K562 (cell line): ENCODE measurements around the gene CFAP221. TPM values are rescaled to one million over a fixed set of nuclear protein-coding genes. Genes with fewer than 3 reads are reported as not detected.

ENCODE experiments used
- ATAC-seq: fragments of 200-7000 bp; cut with Tn5 transposase; 3 replicates; pipeline ENCODE4 v1.9.1; 2020; ENCODE audit warnings: moderate library complexity
- BruUV-seq: library from RNA; stranded (reverse); fragments of 400-500 nt; replicated peaks from 2 replicates; lab custom pipeline; 2021; lab: Mats Ljungman, UMichigan
- CTCF ChIA-PET: fragments of 300-600 bp; formaldehyde crosslinking; extraction: SDS; loops from one replicate; lab custom pipeline; 2021; ENCODE audit warnings: low intra/inter-chr PET ratio; lab: Yijun Ruan, JAX
- POLR2A ChIA-PET: fragments of 300-600, 350-650 bp; sonication (Branson Sonifier 250); formaldehyde crosslinking; extraction: SDS; loops from one replicate; lab custom pipeline; 2021; ENCODE audit warnings: antibody characterized with exemption, inconsistent platforms; lab: Yijun Ruan, JAX
- DNase-seq, 4 experiments: peaks; one replicate each; pipeline versions ENCODE4 v3.0.0 to v3.0.0-alpha.2; 2011 to 2018; ENCODE audit warnings: low spot score in 3 of 4, mixed read lengths in 3 of 4; ENCODE audit errors: extremely low read depth in 1 of 4
- FAIRE-seq: peaks from 2 replicates; lab custom pipeline; 2011; peaks lifted over from hg19 to GRCh38; lab: Jason Lieb, UNC
- H2AFZ ChIP-seq: 2 replicates; pipeline ENCODE4 v1.6.0; 2011; ENCODE audit warnings: low read depth, low read length, control low read depth, inconsistent platforms
- H3K27ac ChIP-seq: fragments of 200-600 bp; 3 replicates; pipeline ENCODE4 v1.8.0; 2011; ENCODE audit warnings: low read depth, mild to moderate bottlenecking, control low read depth, inconsistent platforms, low read length, moderate library complexity, mixed read lengths; ENCODE audit errors: extremely low read depth
- H3K27me3 ChIP-seq, 2 experiments: fragments of 300-600 bp in 1 of 2; 2 replicates in 1 of 2; 3 replicates in 1 of 2; pipeline versions ENCODE4 v1.6.0 to v1.8.0; 2011; ENCODE audit warnings: inconsistent platforms in 2 of 2, low read length in 2 of 2, mild to moderate bottlenecking in 1 of 2, mixed read lengths in 1 of 2, moderate library complexity in 1 of 2; ENCODE audit not compliant: control insufficient read depth in 2 of 2, insufficient read depth in 2 of 2
- H3K36me3 ChIP-seq: fragments of 300-600 bp; 3 replicates; pipeline ENCODE4 v1.8.0; 2011; ENCODE audit warnings: mild to moderate bottlenecking, low read length, inconsistent platforms; ENCODE audit not compliant: control insufficient read depth, insufficient read depth
- H3K4me1 ChIP-seq, 2 experiments: fragments of 200-600 bp in 1 of 2; replicated peaks in 1 of 2; 2 replicates in 1 of 2; 3 replicates in 1 of 2; pipeline versions ENCODE4 v1.5.1 to v1.8.0; 2011; ENCODE audit warnings: inconsistent platforms in 2 of 2, low read length in 2 of 2, mild to moderate bottlenecking in 1 of 2, mixed read lengths in 1 of 2, moderate library complexity in 1 of 2; ENCODE audit not compliant: control insufficient read depth in 2 of 2, insufficient read depth in 2 of 2
- H3K4me2 ChIP-seq: 2 replicates; pipeline ENCODE4 v1.6.1; 2011; ENCODE audit warnings: low read length, control low read depth, inconsistent platforms, mixed read lengths; ENCODE audit not compliant: insufficient read depth
- H3K4me3 ChIP-seq: fragments of 200-600 bp; sonication (generic), shearing (Covaris generic); 2 replicates; pipeline ENCODE4 v1.5.1; 2016; ENCODE audit warnings: control low read depth, inconsistent platforms
- H3K79me2 ChIP-seq: fragments of 200-600 bp; 3 replicates; pipeline ENCODE4 v1.8.0; 2011; ENCODE audit warnings: low read length, inconsistent platforms; ENCODE audit not compliant: control insufficient read depth, insufficient read depth
- H3K9ac ChIP-seq, 2 experiments: 2 replicates each; pipeline versions ENCODE4 v1.6.0 to v1.6.1; 2011; ENCODE audit warnings: low read depth in 2 of 2, low read length in 2 of 2, control low read depth in 1 of 2, inconsistent platforms in 1 of 2, mild to moderate bottlenecking in 1 of 2, mixed read lengths in 1 of 2; ENCODE audit not compliant: insufficient read depth in 1 of 2
- H3K9me1 ChIP-seq: one replicate; pipeline ENCODE4 v1.6.0; 2011; ENCODE audit warnings: inconsistent platforms, mild to moderate bottlenecking, low read length, moderate library complexity; ENCODE audit not compliant: control insufficient read depth, insufficient read depth
- H3K9me3 ChIP-seq: replicated peaks from 2 replicates; pipeline ENCODE4 v1.5.1; 2011; ENCODE audit warnings: low read depth, low read length, inconsistent platforms; ENCODE audit not compliant: control insufficient read depth, insufficient read depth
- H4K20me1 ChIP-seq: replicated peaks from 2 replicates; pipeline ENCODE4 v1.6.1; 2011; ENCODE audit warnings: low read length, inconsistent platforms, mixed read lengths; ENCODE audit not compliant: control insufficient read depth, insufficient read depth
- ADNP ChIP-seq: fragments of 200-800 bp; sonication (Bioruptor generic); IDR thresholded peaks from 2 replicates; pipeline ENCODE4 v1.6.1; 2016; ENCODE audit warnings: missing genetic modification characterization, missing compliant biosample characterization
- CBFB ChIP-seq: sonication (generic); formaldehyde crosslinking; IDR thresholded peaks from 2 replicates; pipeline ENCODE4 v1.4.0; 2020; ENCODE audit warnings: mild to moderate bottlenecking, missing genetic modification reagents
- CBX3 ChIP-seq, 2 experiments: IDR thresholded peaks; 1 replicate in 1 of 2; 2 replicates in 1 of 2; pipeline ENCODE4 v1.6.1; 2012; ENCODE audit warnings: inconsistent platforms in 2 of 2, low read length in 2 of 2, borderline replicate concordance in 1 of 2, control low read depth in 1 of 2
- EP400 ChIP-seq: fragments of 450-650 bp; IDR thresholded peaks from 2 replicates; pipeline ENCODE4 v1.6.1; 2017; ENCODE audit warnings: antibody characterized with exemption, mild to moderate bottlenecking, moderate library complexity
- JUND ChIP-seq, 2 experiments: IDR thresholded peaks; 2 replicates in 1 of 2; 3 replicates in 1 of 2; pipeline ENCODE4 v1.6.1; 2011; ENCODE audit warnings: borderline replicate concordance in 2 of 2, low read depth in 2 of 2, low read length in 2 of 2, improper control_type of control experiment in 1 of 2, missing biosample characterization in 1 of 2, missing genetic modification characterization in 1 of 2, missing genetic modification reagents in 1 of 2
- NCOA4 ChIP-seq: fragments of 450-650 bp; IDR thresholded peaks from 2 replicates; pipeline ENCODE4 v1.6.1; 2018; ENCODE audit warnings: mild to moderate bottlenecking; ENCODE audit not compliant: partially characterized antibody
- RCOR1 ChIP-seq, 2 experiments: IDR thresholded peaks; 2 replicates each; pipeline ENCODE4 v1.6.1; 2012; ENCODE audit warnings: low read depth in 2 of 2, low read length in 2 of 2, borderline replicate concordance in 1 of 2, improper control_type of control experiment in 1 of 2
- SRF ChIP-seq, 2 experiments: fragments of 250-450, 450-650 bp in 1 of 2; sonication (Bioruptor Pico) in 1 of 2; sonication (generic) in 1 of 2; formaldehyde crosslinking; IDR thresholded peaks; 2 replicates each; pipeline versions ENCODE4 v1.5.0 to v1.5.1; 2020 to 2022; ENCODE audit warnings: mild to moderate bottlenecking in 1 of 2, missing genetic modification reagents in 1 of 2
- ZFP36 ChIP-seq: fragments of 150-350 bp; IDR thresholded peaks from 2 replicates; pipeline ENCODE4 v1.6.1; 2018; ENCODE audit warnings: low read length, low read depth; ENCODE audit not compliant: partially characterized antibody
- ZNF184 ChIP-seq: sonication (generic); formaldehyde crosslinking; IDR thresholded peaks from 2 replicates; pipeline ENCODE4 v1.5.0; 2020; ENCODE audit warnings: missing genetic modification reagents
- ZNF239 ChIP-seq: fragments of 250-450 bp; sonication (Bioruptor Pico); IDR thresholded peaks from 2 replicates; pipeline ENCODE4 v1.4.0; 2020; ENCODE audit warnings: mild to moderate bottlenecking
- WGBS: fragments of 100-300 bp; shearing (Covaris generic); methylation state at CpG from one replicate; pipeline ENCODE4 v1.1.6; 2016; ENCODE audit warnings: low coverage, mixed read lengths; ENCODE audit not compliant: insufficient coverage; ENCODE audit errors: missing lambda C conversion rate; 5-methylcytosine and 5-hydroxymethylcytosine counted together
- in situ Hi-C: fragments of 300-500 bp; cut with MboI; formaldehyde crosslinking; loops from 4 replicates; pipeline ENCODE4 v1.15.0; 2018; ENCODE audit warnings: inconsistent platforms, mixed read lengths
- intact Hi-C: fragments of 100-400 bp; cut with micrococcal nuclease; formaldehyde crosslinking; loops from 2 replicates; pipeline ENCODE4 v1.14.2; 2022
- polyA plus RNA-seq, 8 experiments: library from polyadenylated mRNA; depleted of rRNA in 4 of 8; stranded (reverse) in 5 of 8; unstranded in 3 of 8; fragments of >200 nt; fragmentation: Nextera tagmentation in 2 of 8; fragmentation: Illumina TruSeq in 1 of 8; extraction: Ambion mirVana in 2 of 8; extraction: Trizol in 1 of 8; gene quantifications; 2 replicates each; pipeline versions ENCODE4 v1.2.1 to v1.2.3, GENCODE V29; 2011 to 2014; ENCODE audit warnings: inconsistent platforms in 1 of 8, missing spikeins in 1 of 8
- total RNA-seq, 7 experiments: library from RNA; depleted of rRNA in 6 of 7; stranded (reverse); fragments of >200 nt in 6 of 7; fragmentation: Illumina TruSeq in 2 of 7; extraction: Trizol in 2 of 7; gene quantifications; 2 replicates each; pipeline versions ENCODE4 v1.2.1 to v1.2.3, GENCODE V29; 2011 to 2021; ENCODE audit warnings: low replicate concordance in 1 of 7
- TF ChIP-seq, protein P1 (sequence below), 2 experiments: fragments of 450-650 bp; formaldehyde crosslinking in 1 of 2; IDR thresholded peaks; 2 replicates each; pipeline versions ENCODE4 v1.4.0 to v1.6.1; 2014 to 2020; ENCODE audit warnings: mild to moderate bottlenecking in 2 of 2, borderline replicate concordance in 1 of 2, low read depth in 1 of 2

The CFAP221 gene
- total and polyA plus RNA-seq, 9 of the 15 experiments (the other 6 are each of a cell fraction or from before 2014, with no cell fraction given): 0.09 to 1.4 (median 0.65) TPM

DNA sequence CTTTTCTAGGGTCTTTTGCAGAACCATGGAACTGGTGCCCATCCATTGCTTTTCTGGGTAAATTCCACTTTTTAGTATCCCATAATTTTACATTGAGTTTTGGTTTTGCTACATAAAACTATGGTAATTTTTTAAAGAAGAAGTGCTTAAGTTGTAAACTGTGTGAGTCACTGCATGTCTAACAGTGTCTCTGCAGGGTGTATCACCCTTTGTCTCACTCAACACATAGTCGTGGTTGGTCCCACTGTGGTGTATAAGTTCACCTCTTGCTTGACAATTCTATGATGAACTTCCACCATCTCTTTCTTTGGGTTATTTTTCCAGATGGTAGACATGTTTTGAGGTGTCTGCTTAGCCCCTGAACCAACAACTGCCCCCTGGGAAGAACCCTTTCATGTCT lies 30.4 kb upstream of the CFAP221 start:
- Histone ChIP-seq H2AFZ (no peak overlapping the region), H3K9me3 (no peaks in the 10 kb centered on the region), H3K4me3 (no peak overlapping the region), H3K4me1 (no peaks in the 10 kb centered on the region), H4K20me1 (no peaks in the 10 kb centered on the region), H3K9ac (no peak overlapping the region), H3K36me3 (no peaks in the 10 kb centered on the region), H3K27ac (no peak overlapping the region), H3K4me2 (no peak overlapping the region)
- DNase-seq: no peak
- WGBS: 0% methylated on average over 1 of the region's 1 CpG
- intact Hi-C loops: no loop called here
- no TSS peak for BruUV-seq
- ChIA-PET POLR2A (no interaction called here), CTCF (no interaction called here)
- FAIRE-seq: no peak
- in situ Hi-C loops: no loop called here
- TF ChIP-seq ADNP (tag) (no peak), ZFP36 (no peak), JUND (IDR thresholded peaks at IDR 0.05; ENCODE audit: borderline replicate concordance, low read depth, low read length) (no peak), JUND (tag; IDR thresholded peaks at IDR 0.05; ENCODE audit: borderline replicate concordance, low read depth, low read length) (no peak), NCOA4 (no peak), ZNF239 (CRISPR knock-in tag) (no peak), CBX3 (IDR thresholded peaks at IDR 0.05; ENCODE audit: borderline replicate concordance in 1 of 2, low read length in 2 of 2) (no peak), CBFB (CRISPR knock-in tag) (no peak), SRF (CRISPR knock-in tag; IDR thresholded peaks at IDR 0.05) (no peak), RCOR1 (IDR thresholded peaks at IDR 0.05; ENCODE audit: borderline replicate concordance in 1 of 2, low read depth in 2 of 2, low read length in 2 of 2) (no peak), ZNF184 (CRISPR knock-in tag) (no peak), EP400 (no peak)
- TF ChIP-seq, protein P1, sequence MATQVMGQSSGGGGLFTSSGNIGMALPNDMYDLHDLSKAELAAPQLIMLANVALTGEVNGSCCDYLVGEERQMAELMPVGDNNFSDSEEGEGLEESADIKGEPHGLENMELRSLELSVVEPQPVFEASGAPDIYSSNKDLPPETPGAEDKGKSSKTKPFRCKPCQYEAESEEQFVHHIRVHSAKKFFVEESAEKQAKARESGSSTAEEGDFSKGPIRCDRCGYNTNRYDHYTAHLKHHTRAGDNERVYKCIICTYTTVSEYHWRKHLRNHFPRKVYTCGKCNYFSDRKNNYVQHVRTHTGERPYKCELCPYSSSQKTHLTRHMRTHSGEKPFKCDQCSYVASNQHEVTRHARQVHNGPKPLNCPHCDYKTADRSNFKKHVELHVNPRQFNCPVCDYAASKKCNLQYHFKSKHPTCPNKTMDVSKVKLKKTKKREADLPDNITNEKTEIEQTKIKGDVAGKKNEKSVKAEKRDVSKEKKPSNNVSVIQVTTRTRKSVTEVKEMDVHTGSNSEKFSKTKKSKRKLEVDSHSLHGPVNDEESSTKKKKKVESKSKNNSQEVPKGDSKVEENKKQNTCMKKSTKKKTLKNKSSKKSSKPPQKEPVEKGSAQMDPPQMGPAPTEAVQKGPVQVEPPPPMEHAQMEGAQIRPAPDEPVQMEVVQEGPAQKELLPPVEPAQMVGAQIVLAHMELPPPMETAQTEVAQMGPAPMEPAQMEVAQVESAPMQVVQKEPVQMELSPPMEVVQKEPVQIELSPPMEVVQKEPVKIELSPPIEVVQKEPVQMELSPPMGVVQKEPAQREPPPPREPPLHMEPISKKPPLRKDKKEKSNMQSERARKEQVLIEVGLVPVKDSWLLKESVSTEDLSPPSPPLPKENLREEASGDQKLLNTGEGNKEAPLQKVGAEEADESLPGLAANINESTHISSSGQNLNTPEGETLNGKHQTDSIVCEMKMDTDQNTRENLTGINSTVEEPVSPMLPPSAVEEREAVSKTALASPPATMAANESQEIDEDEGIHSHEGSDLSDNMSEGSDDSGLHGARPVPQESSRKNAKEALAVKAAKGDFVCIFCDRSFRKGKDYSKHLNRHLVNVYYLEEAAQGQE (IDR thresholded peaks at IDR 0.05; ENCODE audit: borderline replicate concordance): no peak
- TF ChIP-seq, protein P1 (CRISPR knock-in tag; IDR thresholded peaks at IDR 0.05; ENCODE audit: low read depth): no peak
- TF ChIP-seq, all 486 proteins: peak for 0
- Histone ChIP-seq H3K27me3 (peaks cover 2 to 25% of the 10 kb centered on the region in 2 experiments; a peak in 3 of 5 replicates), H3K79me2 (no peaks in the 10 kb centered on the region), H3K9me1 (no peaks in the 10 kb centered on the region)
- ATAC-seq: no peak
